H1 (cell line): Measurements from ENCODE around the gene AIRE. TPM values are rescaled to one million over a fixed set of nuclear protein-coding genes. Genes with fewer than 3 reads are reported as not detected.

Experiments used
- CTCF ChIA-PET: fragments of 300-600 bp; sonication (Branson Sonifier 250); formaldehyde crosslinking; loops from one replicate; lab custom pipeline; 2021; ENCODE audit not compliant: partially characterized antibody; lab: Charles Lee
- POLR2A ChIA-PET: fragments of 300-600 bp; sonication (Branson Sonifier 250); formaldehyde crosslinking; loops from one replicate; lab custom pipeline; 2021; ENCODE audit warnings: inconsistent platforms; ENCODE audit not compliant: partially characterized antibody; lab: Charles Lee
- DNase-seq, 2 experiments: peaks; one replicate each; pipeline versions ENCODE4 v3.0.0 to v3.0.0-alpha.2; 2010 to 2022; ENCODE audit warnings: low spot score in 2 of 2, low read depth in 1 of 2, mixed read lengths in 1 of 2
- FAIRE-seq: peaks from 2 replicates; lab custom pipeline; 2011; peaks lifted over from hg19 to GRCh38; lab: Jason Lieb, UNC
- H2AFZ ChIP-seq: 2 replicates; pipeline ENCODE4 v1.8.1; 2012; ENCODE audit warnings: low read length, inconsistent platforms
- H2AK5ac ChIP-seq: 2 replicates; pipeline ENCODE4 v1.6.1; 2013; ENCODE audit warnings: low read depth, low read length
- H2BK120ac ChIP-seq: replicated peaks from 2 replicates; pipeline ENCODE3; 2013; ENCODE audit warnings: low read depth, low read length, inconsistent platforms
- H2BK12ac ChIP-seq: 2 replicates; pipeline ENCODE4 v1.6.1; 2013; ENCODE audit warnings: low read depth, low read length
- H2BK15ac ChIP-seq: 2 replicates; pipeline ENCODE4 v1.6.1; 2013; ENCODE audit warnings: low read length
- H2BK20ac ChIP-seq: 2 replicates; pipeline ENCODE4 v1.6.1; 2013; ENCODE audit warnings: low read length
- H2BK5ac ChIP-seq: 2 replicates; pipeline ENCODE4 v1.6.1; 2013; ENCODE audit warnings: low read depth, low read length
- H3K14ac ChIP-seq: 2 replicates; pipeline ENCODE4 v1.6.1; 2013; ENCODE audit warnings: inconsistent platforms; ENCODE audit not compliant: insufficient read length
- H3K18ac ChIP-seq: 2 replicates; pipeline ENCODE4 v1.6.1; 2013; ENCODE audit warnings: low read length; ENCODE audit errors: extremely low read depth
- H3K23ac ChIP-seq: 2 replicates; pipeline ENCODE4 v1.6.1; 2013; ENCODE audit warnings: inconsistent platforms; ENCODE audit not compliant: insufficient read length
- H3K23me2 ChIP-seq: 2 replicates; pipeline ENCODE4 v1.6.1; 2013; ENCODE audit warnings: low read depth, low read length
- H3K27ac ChIP-seq: 2 replicates; pipeline ENCODE4 v1.6.1; 2011; ENCODE audit warnings: low read depth, low read length, inconsistent platforms
- H3K27me3 ChIP-seq, 4 experiments: replicated peaks in 1 of 4; 1 replicate in 1 of 4; 2 replicates in 3 of 4; pipeline versions ENCODE4 v1.6.1 to v1.8.1; 2011 to 2013; ENCODE audit warnings: low read length in 3 of 4, mild to moderate bottlenecking in 3 of 4, inconsistent platforms in 2 of 4, mixed read lengths in 2 of 4, moderate library complexity in 1 of 4; ENCODE audit not compliant: control insufficient read depth in 3 of 4, insufficient read depth in 3 of 4; ENCODE audit errors: extremely low read depth in 1 of 4
- H3K36me3 ChIP-seq, 4 experiments: 2 replicates each; pipeline versions ENCODE4 v1.6.1 to v1.8.1; 2011 to 2013; ENCODE audit warnings: mild to moderate bottlenecking in 4 of 4, low read length in 3 of 4, moderate library complexity in 2 of 4, control low read depth in 1 of 4, inconsistent platforms in 1 of 4; ENCODE audit not compliant: insufficient read depth in 4 of 4, control insufficient read depth in 2 of 4
- H3K4ac ChIP-seq: replicated peaks from 2 replicates; pipeline ENCODE3; 2013; ENCODE audit warnings: low read length, low read depth, mixed read lengths, inconsistent platforms; ENCODE audit not compliant: insufficient read length
- H3K4me1 ChIP-seq, 4 experiments: replicated peaks in 1 of 4; 1 replicate in 1 of 4; 2 replicates in 3 of 4; pipeline versions ENCODE4 v1.6.1 to v1.8.1; 2011 to 2013; ENCODE audit warnings: low read length in 3 of 4, inconsistent platforms in 2 of 4, mixed read lengths in 1 of 4; ENCODE audit not compliant: insufficient read depth in 4 of 4, control insufficient read depth in 3 of 4
- H3K4me2 ChIP-seq, 2 experiments: 2 replicates each; pipeline versions ENCODE4 v1.6.1 to v1.8.1; 2011 to 2013; ENCODE audit warnings: low read depth in 2 of 2, low read length in 2 of 2, control low read depth in 1 of 2, inconsistent platforms in 1 of 2, mild to moderate bottlenecking in 1 of 2; ENCODE audit not compliant: insufficient read depth in 1 of 2
- H3K4me3 ChIP-seq, 4 experiments: fragments of 200-600, 300-600 bp in 1 of 4; sonication (generic), shearing (Covaris generic), sonication (Bioruptor Twin) in 1 of 4; 2 replicates each; pipeline versions ENCODE4 v1.5.1 to v1.8.1; 2011 to 2016; ENCODE audit warnings: low read length in 4 of 4, low read depth in 3 of 4, control low read depth in 2 of 4, inconsistent platforms in 2 of 4, mild to moderate bottlenecking in 2 of 4, mixed read lengths in 1 of 4, moderate library complexity in 1 of 4; ENCODE audit not compliant: insufficient read depth in 2 of 4; ENCODE audit errors: extremely low read depth in 1 of 4
- H3K56ac ChIP-seq: replicated peaks from 2 replicates; pipeline ENCODE3; 2013; ENCODE audit warnings: low read depth, mild to moderate bottlenecking, mixed read lengths, low read length, inconsistent platforms; ENCODE audit not compliant: insufficient read length
- H3K79me1 ChIP-seq: 2 replicates; pipeline ENCODE4 v1.6.1; 2013; ENCODE audit warnings: low read depth, low read length, control low read depth
- H3K79me2 ChIP-seq, 2 experiments: 2 replicates each; pipeline versions ENCODE4 v1.6.1 to v1.8.1; 2012 to 2013; ENCODE audit warnings: low read length in 2 of 2, mild to moderate bottlenecking in 2 of 2, inconsistent platforms in 1 of 2; ENCODE audit not compliant: insufficient read depth in 2 of 2, control insufficient read depth in 1 of 2
- H3K9ac ChIP-seq, 4 experiments: replicated peaks in 1 of 4; 1 replicate in 1 of 4; 2 replicates in 3 of 4; pipeline versions ENCODE4 v1.6.1 to v1.8.1; 2011 to 2013; ENCODE audit warnings: low read depth in 3 of 4, low read length in 3 of 4, control low read depth in 2 of 4, mild to moderate bottlenecking in 2 of 4, moderate library complexity in 2 of 4, inconsistent platforms in 1 of 4; ENCODE audit errors: extremely low read depth in 1 of 4
- H3K9me3 ChIP-seq, 2 experiments: 2 replicates each; pipeline versions ENCODE4 v1.6.1 to v1.8.1; 2012 to 2013; ENCODE audit warnings: mild to moderate bottlenecking in 2 of 2, moderate library complexity in 2 of 2, control low read depth in 1 of 2, inconsistent platforms in 1 of 2, low read depth in 1 of 2, low read length in 1 of 2, mixed read lengths in 1 of 2; ENCODE audit not compliant: insufficient read depth in 2 of 2
- H4K20me1 ChIP-seq, 2 experiments: replicated peaks in 1 of 2; 2 replicates each; pipeline versions ENCODE3 to v1.8.1; 2011 to 2013; ENCODE audit warnings: inconsistent platforms in 2 of 2, low read length in 2 of 2, mild to moderate bottlenecking in 1 of 2; ENCODE audit not compliant: insufficient read depth in 2 of 2, control insufficient read depth in 1 of 2
- H4K5ac ChIP-seq: 2 replicates; pipeline ENCODE4 v1.6.1; 2013; ENCODE audit warnings: low read length, low read depth, mixed read lengths, inconsistent platforms; ENCODE audit not compliant: insufficient read length
- H4K8ac ChIP-seq: 2 replicates; pipeline ENCODE4 v1.8.0; 2013; ENCODE audit warnings: mild to moderate bottlenecking, moderate library complexity, low read length, inconsistent platforms; ENCODE audit not compliant: insufficient read depth; ENCODE audit errors: extremely low read depth
- H4K91ac ChIP-seq: replicated peaks from 2 replicates; pipeline ENCODE3; 2013; ENCODE audit warnings: low read length, mixed read lengths, inconsistent platforms; ENCODE audit not compliant: insufficient read length
- ASH2L ChIP-seq: fragments of 200-600, 300-600 bp; sonication (generic); IDR thresholded peaks from one replicate; pipeline ENCODE4 v1.7.1; 2017; ENCODE audit warnings: low read length
- CBX5 ChIP-seq: fragments of 300-800, 300-1000 bp; sonication (generic); IDR thresholded peaks from 2 replicates; pipeline ENCODE4 v1.7.1; 2016; ENCODE audit warnings: antibody characterized with exemption, low read length, low read depth
- CBX8 ChIP-seq: fragments of 300-800, 300-1000 bp; sonication (generic); IDR thresholded peaks from 2 replicates; pipeline ENCODE4 v1.7.1; 2016; ENCODE audit warnings: low read depth, low read length, borderline replicate concordance
- CEBPB ChIP-seq: IDR thresholded peaks from 2 replicates; pipeline ENCODE4 v1.6.1; 2012; ENCODE audit warnings: low read depth, low read length
- EGR1 ChIP-seq: IDR thresholded peaks from 2 replicates; pipeline ENCODE4 v1.6.1; 2011; ENCODE audit warnings: low read depth, low read length, borderline replicate concordance
- EZH2 ChIP-seq: fragments of 200-600 bp; sonication (generic); IDR thresholded peaks from 2 replicates; pipeline ENCODE4 v1.7.1; 2012; ENCODE audit warnings: low read depth, mild to moderate bottlenecking, moderate library complexity, low read length, inconsistent platforms; ENCODE audit not compliant: severe bottlenecking
- GABPA ChIP-seq: IDR thresholded peaks from 2 replicates; pipeline ENCODE4 v1.6.1; 2011; ENCODE audit warnings: mild to moderate bottlenecking, low read length, moderate library complexity, borderline replicate concordance; ENCODE audit not compliant: insufficient read depth
- POLR2A ChIP-seq, 2 experiments: IDR thresholded peaks; 1 replicate in 1 of 2; 2 replicates in 1 of 2; pipeline ENCODE4 v1.6.1; 2011; ENCODE audit warnings: low read depth in 2 of 2, low read length in 2 of 2, mild to moderate bottlenecking in 2 of 2; ENCODE audit errors: control extremely low read depth in 1 of 2
- RBBP5 ChIP-seq: IDR thresholded peaks from 2 replicates; pipeline ENCODE4 v1.7.1; 2012; ENCODE audit warnings: low read depth, mild to moderate bottlenecking, inconsistent platforms, low read length, moderate library complexity, borderline replicate concordance
- SAP30 ChIP-seq: fragments of 300-600 bp; sonication (generic); IDR thresholded peaks from 2 replicates; pipeline ENCODE4 v1.7.1; 2012; ENCODE audit warnings: low read length, moderate library complexity, mild to moderate bottlenecking, inconsistent platforms; ENCODE audit not compliant: insufficient read depth, insufficient replicate concordance
- SIRT6 ChIP-seq: IDR thresholded peaks from one replicate; pipeline ENCODE4 v1.7.1; 2012; ENCODE audit warnings: low read length, inconsistent platforms
- SIX5 ChIP-seq: IDR thresholded peaks from 2 replicates; pipeline ENCODE4 v1.6.1; 2011; ENCODE audit warnings: mild to moderate bottlenecking, low read depth, low read length
- TEAD4 ChIP-seq: IDR thresholded peaks from 2 replicates; pipeline ENCODE4 v1.6.1; 2012; ENCODE audit warnings: low read depth, low read length, inconsistent platforms, mixed read lengths
- WGBS, 2 experiments: shearing (Covaris generic) in 1 of 2; methylation state at CpG; one replicate each; pipeline versions ENCODE4 v1.1.6 to v1.1.7; 2013 to 2015; ENCODE audit warnings: low lambda C conversion rate in 2 of 2, mixed read lengths in 2 of 2, inconsistent platforms in 1 of 2, low coverage in 1 of 2, missing lambda C conversion rate in 1 of 2; ENCODE audit not compliant: insufficient replicate concordance in 2 of 2, insufficient coverage in 1 of 2, insufficient read length in 1 of 2; ENCODE audit errors: extremely low coverage in 1 of 2, missing lambda C conversion rate in 1 of 2; 5-methylcytosine and 5-hydroxymethylcytosine counted together
- polyA plus RNA-seq, 7 experiments: library from polyadenylated mRNA; depleted of rRNA in 3 of 7; stranded (reverse) in 5 of 7; unstranded in 2 of 7; fragments of >200 nt in 5 of 7; fragments of 200-250 nt in 2 of 7; gene quantifications; 1 replicate in 5 of 7; 2 replicates in 1 of 7; 4 replicates in 1 of 7; pipeline versions ENCODE4 v1.2.1 to v1.2.3, GENCODE V29; 2011 to 2013; ENCODE audit warnings: missing spikeins in 2 of 7, mixed read lengths in 2 of 7
- total RNA-seq: library from RNA; stranded (reverse); fragmentation: NEBNext Ultra II Directional; extraction: Animal tissue kit (Norgen Biotek cat#: 25700); gene quantifications from 2 replicates; pipeline ENCODE4 v1.2.1, GENCODE V29; 2021
- TF ChIP-seq, protein P1 (sequence below): IDR thresholded peaks from 2 replicates; pipeline ENCODE4 v1.6.1; 2012; ENCODE audit warnings: low read length, inconsistent platforms

AIRE gene
- total and polyA plus RNA-seq, 2 of the 8 experiments (the other 6 are each of a cell fraction or from before 2014, with no cell fraction given): 0.09 TPM; not detected in 1

DNA sequence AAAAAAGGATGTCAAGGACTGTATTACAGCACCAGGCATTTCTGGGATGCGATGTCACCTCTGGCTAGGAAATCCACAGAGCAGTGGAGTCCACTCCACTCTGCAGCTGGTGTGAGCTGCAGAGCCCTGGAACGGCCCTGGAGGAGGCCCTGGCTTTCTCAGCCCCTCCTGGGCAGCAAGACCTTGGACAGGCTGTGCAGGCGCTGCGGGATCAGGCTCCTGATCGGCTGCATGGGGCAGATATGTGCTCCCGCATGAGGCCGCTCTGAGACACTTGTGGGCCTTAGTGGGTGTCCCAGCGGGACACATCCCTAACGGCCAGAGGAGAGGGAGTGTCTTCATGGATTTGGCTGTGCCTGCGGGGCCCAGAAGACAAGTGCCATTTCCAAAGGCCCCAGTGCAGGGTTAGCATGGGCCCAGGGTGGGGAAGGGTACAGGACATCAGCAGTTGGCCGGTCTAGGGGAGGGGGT lies 30.1 kb upstream of the AIRE start:
- Histone ChIP-seq H2BK5ac (no peak overlapping the region), H3K4me1 (no peaks in the 10 kb centered on the region), H3K27me3 (no peaks in the 10 kb centered on the region), H3K79me1 (no peaks in the 10 kb centered on the region), H3K36me3 (no peaks in the 10 kb centered on the region), H2BK120ac (no peak overlapping the region), H2AFZ (no peak overlapping the region), H3K4ac (no peak overlapping the region), H4K8ac (no peak overlapping the region), H4K20me1 (no peaks in the 10 kb centered on the region), H3K23me2 (no peaks in the 10 kb centered on the region), H2BK15ac (no peak overlapping the region), H2BK20ac (no peak overlapping the region), H3K14ac (no peak overlapping the region), H3K27ac (no peak overlapping the region), H3K9me3 (no peaks in the 10 kb centered on the region), H3K56ac (no peak overlapping the region), H3K18ac (no peak overlapping the region), H4K5ac (no peak overlapping the region), H2AK5ac (no peak overlapping the region), H3K9ac (no peak overlapping the region), H3K79me2 (no peaks in the 10 kb centered on the region), H3K4me2 (no peak overlapping the region), H3K4me3 (no peak overlapping the region), H3K23ac (no peak overlapping the region), H2BK12ac (no peak overlapping the region), H4K91ac (no peak overlapping the region)
- WGBS, 2 experiments: 90% methylated on average over 9 of the region's 11 CpGs; no CpG with 5 or more reads in 1 of the 2 experiments
- ChIA-PET POLR2A (no interaction called here), CTCF (interaction anchor here (1.5 to 2.0 kb wide), 2 partner anchors 13 to 42 kb away, joined by 4 to 5 read pairs; no protein-coding TSS in a partner anchor)
- FAIRE-seq (no peak), DNase-seq (no peak)
- TF ChIP-seq RBBP5 (no peak), SIRT6 (no peak), EZH2 (no peak), EGR1 (no peak), CBX5 (no peak), CEBPB (no peak), TEAD4 (no peak), SAP30 (no peak), GABPA (no peak), ASH2L (no peak), CBX8 (no peak), POLR2A (IDR thresholded peaks at IDR 0.05; ENCODE audit: control extremely low read depth in 1 of 2, low read depth in 2 of 2, low read length in 2 of 2) (no peak), SIX5 (no peak)
- TF ChIP-seq, protein P1, sequence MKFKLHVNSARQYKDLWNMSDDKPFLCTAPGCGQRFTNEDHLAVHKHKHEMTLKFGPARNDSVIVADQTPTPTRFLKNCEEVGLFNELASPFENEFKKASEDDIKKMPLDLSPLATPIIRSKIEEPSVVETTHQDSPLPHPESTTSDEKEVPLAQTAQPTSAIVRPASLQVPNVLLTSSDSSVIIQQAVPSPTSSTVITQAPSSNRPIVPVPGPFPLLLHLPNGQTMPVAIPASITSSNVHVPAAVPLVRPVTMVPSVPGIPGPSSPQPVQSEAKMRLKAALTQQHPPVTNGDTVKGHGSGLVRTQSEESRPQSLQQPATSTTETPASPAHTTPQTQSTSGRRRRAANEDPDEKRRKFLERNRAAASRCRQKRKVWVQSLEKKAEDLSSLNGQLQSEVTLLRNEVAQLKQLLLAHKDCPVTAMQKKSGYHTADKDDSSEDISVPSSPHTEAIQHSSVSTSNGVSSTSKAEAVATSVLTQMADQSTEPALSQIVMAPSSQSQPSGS: no peak
